MM.1S (cell line): ENCODE data around the gene MAJIN.
A peak's percentile ranks its signal among the peaks of the same experiment; 100 is the strongest.

Experiments used
- DNase-seq: peaks from one replicate; pipeline ENCODE4 v3.0.0-alpha.2; 2015
- H2AFZ ChIP-seq: fragments of 300-600 bp; sonication (generic); 2 replicates; pipeline ENCODE4 v1.6.0; 2016; ENCODE audit warnings: antibody characterized with exemption, low read length
- H3F3A ChIP-seq: fragments of 300-600 bp; sonication (generic); 2 replicates; pipeline ENCODE4 v1.6.1; 2016; ENCODE audit warnings: mild to moderate bottlenecking, antibody characterized with exemption, low read length, moderate library complexity, mixed read lengths; ENCODE audit not compliant: insufficient read depth
- H3K27ac ChIP-seq: fragments of 300-600 bp; sonication (generic); 2 replicates; pipeline ENCODE4 v1.5.1; 2016; ENCODE audit warnings: mild to moderate bottlenecking, low read length
- H3K27me3 ChIP-seq: fragments of 300-600 bp; sonication (generic); replicated peaks from 2 replicates; pipeline ENCODE4 v1.6.0; 2016; ENCODE audit warnings: low read length; ENCODE audit not compliant: insufficient read depth
- H3K36me3 ChIP-seq: fragments of 300-600 bp; sonication (generic); replicated peaks from 2 replicates; pipeline ENCODE4 v1.6.1; 2016; ENCODE audit warnings: mild to moderate bottlenecking, low read length, mixed read lengths; ENCODE audit not compliant: insufficient read depth
- H3K4me1 ChIP-seq: fragments of 300-600 bp; sonication (generic); 2 replicates; pipeline ENCODE4 v1.6.1; 2016; ENCODE audit warnings: low read length, mixed read lengths
- H3K4me2 ChIP-seq: fragments of 300-600 bp; sonication (generic); 2 replicates; pipeline ENCODE4 v1.6.0; 2016; ENCODE audit warnings: low read depth, low read length
- H3K4me3 ChIP-seq: fragments of 300-600 bp; sonication (generic); 2 replicates; pipeline ENCODE4 v1.5.1; 2016; ENCODE audit warnings: low read length, mixed read lengths
- H3K79me2 ChIP-seq: fragments of 300-600 bp; sonication (generic); 2 replicates; pipeline ENCODE4 v1.6.1; 2016; ENCODE audit warnings: mixed run types, low read length, mixed read lengths
- H3K9ac ChIP-seq: fragments of 300-600 bp; sonication (generic); 2 replicates; pipeline ENCODE4 v1.6.1; 2016; ENCODE audit warnings: low read length, mixed read lengths
- H3K9me2 ChIP-seq: fragments of 300-600 bp; sonication (generic); replicated peaks from 2 replicates; pipeline ENCODE4 v1.6.1; 2016; ENCODE audit warnings: mild to moderate bottlenecking, low read length, mixed read lengths; ENCODE audit not compliant: insufficient read depth
- H3K9me3 ChIP-seq: fragments of 300-600 bp; sonication (generic); replicated peaks from 2 replicates; pipeline ENCODE4 v1.6.1; 2016; ENCODE audit warnings: mild to moderate bottlenecking, low read length, mixed read lengths; ENCODE audit not compliant: insufficient read depth
- H4K20me1 ChIP-seq: fragments of 300-600 bp; sonication (generic); 2 replicates; pipeline ENCODE4 v1.6.1; 2016; ENCODE audit warnings: mild to moderate bottlenecking, low read length, moderate library complexity, mixed read lengths; ENCODE audit not compliant: insufficient read depth
- CTCF ChIP-seq: fragments of 300-600 bp; sonication (generic); IDR thresholded peaks from 2 replicates; pipeline ENCODE4 v1.5.1; 2016; ENCODE audit warnings: antibody characterized with exemption, low read length, mixed read lengths
- EZH2 ChIP-seq: fragments of 300-600 bp; sonication (generic); optimal IDR thresholded peaks from 2 replicates; pipeline ENCODE3; 2017; ENCODE audit warnings: low read depth, mild to moderate bottlenecking, antibody characterized with exemption, low read length, mixed read lengths
- EZH2phosphoT487 ChIP-seq: fragments of 300-600 bp; sonication (generic); IDR thresholded peaks from 2 replicates; pipeline ENCODE4 v1.6.1; 2018; ENCODE audit warnings: antibody characterized with exemption, low read length

Gene MAJIN

GRCh38 chr11:64916775-64917662 lies 54.9 kb downstream of the MAJIN start, which contains the start of gene ATG2A:
ATG2A (minus strand) TSS chr11:64917209; CDS start chr11:64917135, 74 bp downstream.
- peak within 1 kb of the TSS; percentile 94 for H3K4me2 ChIP-seq
- no peaks in the 10 kb centered on the region for H3K27me3 ChIP-seq
- peaks cover 6% of the 10 kb centered on the region for H3K4me1 ChIP-seq
- H3F3A ChIP-seq, result peaks cover 4% of the 10 kb centered on the region; the same call in 1 of the 2 replicates
- H4K20me1 ChIP-seq, result no peaks in the 10 kb centered on the region
- H3K27ac ChIP-seq, result peak within 1 kb of the TSS; percentile 47; the same call in 1 of the 2 replicates
- peak within 1 kb of the TSS; percentile 95 for H3K9ac ChIP-seq
- H3K9me2 ChIP-seq, result no peaks in the 10 kb centered on the region
- H2AFZ ChIP-seq, result peak within 1 kb of the TSS; percentile 75
- peaks cover 20% of the 10 kb centered on the region for H3K79me2 ChIP-seq
- no peak for TF ChIP-seq CTCF
- TF ChIP-seq EZH2, result no peak
- no peak for TF ChIP-seq EZH2phosphoT487
- peak within 1 kb of the TSS; percentile 90 for H3K4me3 ChIP-seq
- no peaks in the 10 kb centered on the region for H3K36me3 ChIP-seq
- no peaks in the 10 kb centered on the region for H3K9me3 ChIP-seq
- DNase-seq, result peak; percentile 100

GRCh38 chr11:64916040-64916774 lies 55.7 kb downstream of the MAJIN start:
- peak; percentile 63 for DNase-seq
- no peaks in the 10 kb centered on the region for H3K9me3 ChIP-seq
- no peaks in the 10 kb centered on the region for H3K9me2 ChIP-seq
- H4K20me1 ChIP-seq, result no peaks in the 10 kb centered on the region
- H3K4me1 ChIP-seq, result peaks cover 6% of the 10 kb centered on the region
- H3F3A ChIP-seq, result peaks cover 4% of the 10 kb centered on the region; the same call in 1 of the 2 replicates
- peak overlapping the region; percentile 62 for H2AFZ ChIP-seq
- no peaks in the 10 kb centered on the region for H3K36me3 ChIP-seq
- peak overlapping the region; percentile 94 for H3K4me2 ChIP-seq
- H3K27ac ChIP-seq, result peak overlapping the region; percentile 47; the same call in 1 of the 2 replicates
- H3K79me2 ChIP-seq, result peaks cover 20% of the 10 kb centered on the region
- no peaks in the 10 kb centered on the region for H3K27me3 ChIP-seq
- peak overlapping the region; percentile 90 for H3K4me3 ChIP-seq
- H3K9ac ChIP-seq, result peak overlapping the region; percentile 95
- TF ChIP-seq EZH2 (no peak), CTCF (no peak), EZH2phosphoT487 (no peak)

GRCh38 chr11:64915376-64915887 lies 56.5 kb downstream of the MAJIN start:
- Histone ChIP-seq H3K9me2 (no peaks in the 10 kb centered on the region), H3K27ac (peak overlapping the region; percentile 23; the same call in 1 of the 2 replicates), H3F3A (peaks cover 4% of the 10 kb centered on the region; the same call in 1 of the 2 replicates), H3K4me1 (peaks cover 6% of the 10 kb centered on the region), H2AFZ (no peak overlapping the region), H4K20me1 (no peaks in the 10 kb centered on the region), H3K9ac (peak overlapping the region; percentile 95; the same call in 1 of the 2 replicates), H3K36me3 (no peaks in the 10 kb centered on the region), H3K79me2 (peaks cover 20% of the 10 kb centered on the region), H3K4me2 (peak overlapping the region; percentile 94; the same call in 1 of the 2 replicates), H3K4me3 (no peak overlapping the region), H3K9me3 (no peaks in the 10 kb centered on the region), H3K27me3 (no peaks in the 10 kb centered on the region)
- DNase-seq, result no peak
- TF ChIP-seq CTCF, result no peak
- TF ChIP-seq EZH2, result no peak
- no peak for TF ChIP-seq EZH2phosphoT487
